HepG2 (cell line): ENCODE results near the gene SAMD10. TPM values are rescaled to one million over a fixed set of nuclear protein-coding genes. Genes with fewer than 3 reads are reported as not detected.

Experiments used
- ADNP ChIP-seq: sonication (generic); formaldehyde crosslinking; IDR thresholded peaks from 2 replicates; pipeline ENCODE4 v1.4.0; 2020; ENCODE audit warnings: missing genetic modification reagents
- AGO2 ChIP-seq: fragments of 200-400 bp; formaldehyde crosslinking; optimal IDR thresholded peaks from 2 replicates; pipeline ENCODE3; 2017; ENCODE audit warnings: mild to moderate bottlenecking, low read depth, low read length, moderate library complexity
- GATA4 ChIP-seq: sonication (generic); IDR thresholded peaks from 2 replicates; pipeline ENCODE4 v1.6.1; 2016; ENCODE audit warnings: antibody characterized with exemption, low read depth, borderline replicate concordance
- JUN ChIP-seq: sonication (generic); formaldehyde crosslinking; IDR thresholded peaks from 2 replicates; pipeline ENCODE4 v1.4.0; 2020; ENCODE audit warnings: mild to moderate bottlenecking, missing genetic modification reagents
- KAT8 ChIP-seq: IDR thresholded peaks from 2 replicates; pipeline ENCODE4 v1.6.1; 2016; ENCODE audit warnings: missing genetic modification reagents, missing compliant biosample characterization
- MED8 ChIP-seq: sonication (generic); formaldehyde crosslinking; IDR thresholded peaks from 2 replicates; pipeline ENCODE4 v1.8.1; 2023; ENCODE audit warnings: mild to moderate bottlenecking, missing genetic modification reagents; ENCODE audit not compliant: insufficient replicate concordance
- RFX3 ChIP-seq: IDR thresholded peaks from 2 replicates; pipeline ENCODE4 v1.6.1; 2016; ENCODE audit warnings: missing biosample characterization, missing genetic modification reagents
- SMC3 ChIP-seq: IDR thresholded peaks from 2 replicates; pipeline ENCODE4 v1.6.1; 2011; ENCODE audit warnings: low read length, improper control_type of control experiment
- ZNF235 ChIP-seq: sonication (generic); formaldehyde crosslinking; IDR thresholded peaks from 2 replicates; pipeline ENCODE4 v1.8.1; 2023; ENCODE audit warnings: mild to moderate bottlenecking, missing genetic modification reagents, borderline replicate concordance
- ZNF687 ChIP-seq: sonication (generic); formaldehyde crosslinking; IDR thresholded peaks from 2 replicates; pipeline ENCODE4 v1.5.1; 2020; ENCODE audit warnings: mild to moderate bottlenecking, missing genetic modification reagents, moderate library complexity
- ZNF737 ChIP-seq: sonication (generic); formaldehyde crosslinking; IDR thresholded peaks from 2 replicates; pipeline ENCODE4 v1.5.0; 2020; ENCODE audit warnings: missing genetic modification reagents, mild to moderate bottlenecking, borderline replicate concordance
- ZNF784 ChIP-seq: sonication (generic); formaldehyde crosslinking; IDR thresholded peaks from 2 replicates; pipeline ENCODE4 v1.5.1; 2020; ENCODE audit warnings: missing genetic modification reagents, mild to moderate bottlenecking, borderline replicate concordance
- ZNF792 ChIP-seq: IDR thresholded peaks from 2 replicates; pipeline ENCODE4 v1.6.1; 2016
- ZNF839 ChIP-seq: sonication (generic); formaldehyde crosslinking; IDR thresholded peaks from 2 replicates; pipeline ENCODE4 v1.4.0; 2020; ENCODE audit warnings: missing genetic modification reagents, mild to moderate bottlenecking, borderline replicate concordance
- polyA plus RNA-seq, 8 experiments: library from polyadenylated mRNA; depleted of rRNA in 3 of 8; stranded (reverse) in 7 of 8; unstranded in 1 of 8; fragments of >200 nt; fragmentation: Illumina TruSeq in 4 of 8; extraction: Trizol in 4 of 8; gene quantifications; 2 replicates each; pipeline versions ENCODE4 v1.2.1 to v1.2.3, GENCODE V29; 2011 to 2016; ENCODE audit warnings: low read depth in 4 of 8, missing spikeins in 1 of 8, mixed read lengths in 1 of 8; ENCODE audit not compliant: insufficient read depth in 1 of 8
- total RNA-seq, 5 experiments: library from RNA; depleted of rRNA; stranded (reverse); fragments of >200 nt; fragmentation: Illumina TruSeq; extraction: Trizol; gene quantifications; 2 replicates each; pipeline ENCODE4 v1.2.3, GENCODE V29; 2016; ENCODE audit warnings: low read depth in 1 of 5
- TF ChIP-seq, protein P1 (sequence below): sonication (generic); formaldehyde crosslinking; IDR thresholded peaks from 2 replicates; pipeline ENCODE4 v1.4.0; 2020; ENCODE audit warnings: mild to moderate bottlenecking, missing genetic modification reagents
- TF ChIP-seq, protein P2 (sequence below): sonication (generic); IDR thresholded peaks from 2 replicates; pipeline ENCODE4 v1.6.1; 2016; ENCODE audit warnings: low read depth, borderline replicate concordance

The SAMD10 gene
- total and polyA plus RNA-seq, 2 of the 13 experiments (the other 11 are each of a cell fraction or from before 2014, with no cell fraction given): 6.1 to 11.0 TPM

DNA sequence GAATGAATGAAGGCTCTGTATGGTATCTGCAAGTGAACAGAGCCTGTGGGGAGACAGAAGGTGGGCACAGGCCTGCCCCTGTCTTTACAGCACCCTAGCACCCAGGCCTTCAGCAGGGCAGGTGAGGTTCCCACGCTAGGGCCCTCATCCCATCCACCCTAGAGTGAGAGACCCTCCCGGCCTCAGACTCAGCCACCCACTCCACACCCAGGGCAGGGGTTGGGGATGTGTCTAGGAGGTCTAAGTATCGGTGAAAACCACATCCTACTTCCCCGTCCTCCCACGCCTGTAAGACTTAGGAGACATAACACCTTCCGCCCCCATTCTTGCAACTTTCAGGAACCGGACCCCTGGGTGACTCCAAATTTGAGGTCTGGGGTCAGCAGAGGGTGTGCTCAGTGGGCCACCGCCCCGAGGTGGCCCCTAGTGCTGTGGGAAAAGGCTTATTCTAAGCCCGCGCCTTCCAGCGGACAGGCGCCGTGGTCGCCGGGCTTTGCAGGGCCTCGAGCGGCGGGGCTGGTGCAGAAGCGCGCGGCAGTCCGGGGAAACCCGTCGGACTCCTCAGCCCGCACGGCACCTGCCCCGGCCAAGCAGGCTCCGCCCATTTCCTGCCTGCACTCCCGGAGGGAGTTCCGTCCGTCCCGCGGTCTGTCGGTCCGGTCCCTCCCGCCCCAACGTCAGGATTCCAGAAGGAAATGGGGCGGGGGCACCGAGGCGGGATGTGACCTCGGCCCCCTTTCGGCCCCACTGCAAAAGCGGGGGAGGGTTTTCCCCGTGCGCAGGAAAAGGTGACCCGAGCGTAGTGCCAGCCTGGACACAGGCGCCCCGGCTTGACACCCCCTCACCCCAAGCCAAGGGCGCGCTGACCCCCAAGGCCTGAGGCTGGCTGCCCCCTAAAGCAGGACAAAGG is 868 bp downstream of the SAMD10 start (continued):
- TF ChIP-seq, protein P1, sequence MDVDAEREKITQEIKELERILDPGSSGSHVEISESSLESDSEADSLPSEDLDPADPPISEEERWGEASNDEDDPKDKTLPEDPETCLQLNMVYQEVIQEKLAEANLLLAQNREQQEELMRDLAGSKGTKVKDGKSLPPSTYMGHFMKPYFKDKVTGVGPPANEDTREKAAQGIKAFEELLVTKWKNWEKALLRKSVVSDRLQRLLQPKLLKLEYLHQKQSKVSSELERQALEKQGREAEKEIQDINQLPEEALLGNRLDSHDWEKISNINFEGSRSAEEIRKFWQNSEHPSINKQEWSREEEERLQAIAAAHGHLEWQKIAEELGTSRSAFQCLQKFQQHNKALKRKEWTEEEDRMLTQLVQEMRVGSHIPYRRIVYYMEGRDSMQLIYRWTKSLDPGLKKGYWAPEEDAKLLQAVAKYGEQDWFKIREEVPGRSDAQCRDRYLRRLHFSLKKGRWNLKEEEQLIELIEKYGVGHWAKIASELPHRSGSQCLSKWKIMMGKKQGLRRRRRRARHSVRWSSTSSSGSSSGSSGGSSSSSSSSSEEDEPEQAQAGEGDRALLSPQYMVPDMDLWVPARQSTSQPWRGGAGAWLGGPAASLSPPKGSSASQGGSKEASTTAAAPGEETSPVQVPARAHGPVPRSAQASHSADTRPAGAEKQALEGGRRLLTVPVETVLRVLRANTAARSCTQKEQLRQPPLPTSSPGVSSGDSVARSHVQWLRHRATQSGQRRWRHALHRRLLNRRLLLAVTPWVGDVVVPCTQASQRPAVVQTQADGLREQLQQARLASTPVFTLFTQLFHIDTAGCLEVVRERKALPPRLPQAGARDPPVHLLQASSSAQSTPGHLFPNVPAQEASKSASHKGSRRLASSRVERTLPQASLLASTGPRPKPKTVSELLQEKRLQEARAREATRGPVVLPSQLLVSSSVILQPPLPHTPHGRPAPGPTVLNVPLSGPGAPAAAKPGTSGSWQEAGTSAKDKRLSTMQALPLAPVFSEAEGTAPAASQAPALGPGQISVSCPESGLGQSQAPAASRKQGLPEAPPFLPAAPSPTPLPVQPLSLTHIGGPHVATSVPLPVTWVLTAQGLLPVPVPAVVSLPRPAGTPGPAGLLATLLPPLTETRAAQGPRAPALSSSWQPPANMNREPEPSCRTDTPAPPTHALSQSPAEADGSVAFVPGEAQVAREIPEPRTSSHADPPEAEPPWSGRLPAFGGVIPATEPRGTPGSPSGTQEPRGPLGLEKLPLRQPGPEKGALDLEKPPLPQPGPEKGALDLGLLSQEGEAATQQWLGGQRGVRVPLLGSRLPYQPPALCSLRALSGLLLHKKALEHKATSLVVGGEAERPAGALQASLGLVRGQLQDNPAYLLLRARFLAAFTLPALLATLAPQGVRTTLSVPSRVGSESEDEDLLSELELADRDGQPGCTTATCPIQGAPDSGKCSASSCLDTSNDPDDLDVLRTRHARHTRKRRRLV (CRISPR knock-in tag): peak; percentile 83
- 0 out of 2 replicates have a peak, but pooled peaks have one; percentile 7 for TF ChIP-seq GATA4
- TF ChIP-seq ADNP (CRISPR knock-in tag): no peak; the same call in 1 of the 2 replicates
- peak; percentile 94 for TF ChIP-seq KAT8 (CRISPR knock-in tag)
- TF ChIP-seq, protein P2, sequence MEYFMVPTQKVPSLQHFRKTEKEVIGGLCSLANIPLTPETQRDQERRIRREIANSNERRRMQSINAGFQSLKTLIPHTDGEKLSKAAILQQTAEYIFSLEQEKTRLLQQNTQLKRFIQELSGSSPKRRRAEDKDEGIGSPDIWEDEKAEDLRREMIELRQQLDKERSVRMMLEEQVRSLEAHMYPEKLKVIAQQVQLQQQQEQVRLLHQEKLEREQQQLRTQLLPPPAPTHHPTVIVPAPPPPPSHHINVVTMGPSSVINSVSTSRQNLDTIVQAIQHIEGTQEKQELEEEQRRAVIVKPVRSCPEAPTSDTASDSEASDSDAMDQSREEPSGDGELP: no peak; the same call in 1 of the 2 replicates
- no peak for TF ChIP-seq ZNF784
- TF ChIP-seq JUN: no peak
- TF ChIP-seq ZNF839 (CRISPR knock-in tag): no peak; the same call in none of the 2 replicates
- 0 out of 2 replicates have a peak, but pooled peaks have one; percentile 23 for TF ChIP-seq ZNF737
- peak; percentile 85 for TF ChIP-seq AGO2
- TF ChIP-seq RFX3 (CRISPR knock-in tag): no peak
- peak; percentile 62 for TF ChIP-seq MED8
- TF ChIP-seq ZNF235 (CRISPR knock-in tag): peak; percentile 72; the same call in 1 of the 2 replicates
- TF ChIP-seq ZNF687: peak; percentile 88
- no peak for TF ChIP-seq SMC3
- TF ChIP-seq ZNF792 (CRISPR knock-in tag): peak; percentile 90; the same call in 1 of the 2 replicates
